IMR-90 (cell line): ENCODE data around the gene RAB31. TPM values are rescaled to one million over a fixed set of nuclear protein-coding genes. Genes with fewer than 3 reads are reported as not detected.

ENCODE experiments used
- ATAC-seq: fragments of 200-7000 bp; cut with Tn5 transposase; 2 replicates; pipeline ENCODE4 v1.9.1; 2020; ENCODE audit warnings: low read depth, mild to moderate bottlenecking, moderate library complexity
- BruUV-seq: library from RNA; stranded (reverse); fragments of 400-500 nt; replicated peaks from 2 replicates; lab custom pipeline; 2021; lab: Mats Ljungman, UMichigan
- CTCF ChIA-PET: fragments of 300-600 bp; formaldehyde crosslinking; extraction: SDS; loops from one replicate; lab custom pipeline; 2021; ENCODE audit warnings: antibody characterized with exemption; lab: Yijun Ruan, JAX
- POLR2A ChIA-PET: fragments of 300-600 bp; sonication (Branson Sonifier 250); formaldehyde crosslinking; loops from one replicate; lab custom pipeline; 2022; ENCODE audit warnings: antibody characterized with exemption; ENCODE audit not compliant: unreplicated experiment; lab: Charles Lee
- DNase-seq: peaks from one replicate; pipeline ENCODE4 v3.0.0; 2013
- H2AFZ ChIP-seq: replicated peaks from 2 replicates; pipeline ENCODE3; 2013; ENCODE audit warnings: low read length, mild to moderate bottlenecking; ENCODE audit not compliant: poor library complexity
- H2AK5ac ChIP-seq: 2 replicates; pipeline ENCODE4 v1.6.1; 2013; ENCODE audit warnings: low read depth, low read length, inconsistent platforms
- H2AK9ac ChIP-seq: replicated peaks from 2 replicates; pipeline ENCODE3; 2013; ENCODE audit warnings: mild to moderate bottlenecking, low read depth, low read length, moderate library complexity; ENCODE audit not compliant: poor library complexity
- H2BK120ac ChIP-seq: 2 replicates; pipeline ENCODE4 v1.6.1; 2013; ENCODE audit warnings: low read depth, low read length, inconsistent platforms
- H2BK15ac ChIP-seq: 3 replicates; pipeline ENCODE4 v1.6.1; 2013; ENCODE audit warnings: low read depth, low read length, inconsistent platforms
- H2BK20ac ChIP-seq: 2 replicates; pipeline ENCODE4 v1.6.1; 2013; ENCODE audit warnings: low read depth, mild to moderate bottlenecking, inconsistent platforms, low read length, moderate library complexity
- H2BK5ac ChIP-seq: 2 replicates; pipeline ENCODE4 v1.6.1; 2013; ENCODE audit warnings: mild to moderate bottlenecking, low read depth, low read length, inconsistent platforms; ENCODE audit not compliant: poor library complexity, severe bottlenecking
- H3K14ac ChIP-seq: replicated peaks from 2 replicates; pipeline ENCODE4 v1.6.1; 2013; ENCODE audit warnings: low read depth, low read length, inconsistent platforms
- H3K18ac ChIP-seq: 2 replicates; pipeline ENCODE4 v1.6.1; 2013; ENCODE audit warnings: low read depth, low read length, control low read depth
- H3K23ac ChIP-seq: 2 replicates; pipeline ENCODE4 v1.6.1; 2013; ENCODE audit warnings: low read depth, low read length, inconsistent platforms
- H3K27ac ChIP-seq: 2 replicates; pipeline ENCODE4 v1.5.1; 2013; ENCODE audit warnings: mild to moderate bottlenecking, control low read depth, low read length; ENCODE audit not compliant: insufficient read depth
- H3K27me3 ChIP-seq: 2 replicates; pipeline ENCODE4 v1.6.1; 2013; ENCODE audit warnings: low read length; ENCODE audit not compliant: control insufficient read depth, insufficient read depth
- H3K36me3 ChIP-seq: 2 replicates; pipeline ENCODE4 v1.6.1; 2013; ENCODE audit warnings: low read length, mixed read lengths; ENCODE audit not compliant: control insufficient read depth, insufficient read depth
- H3K4ac ChIP-seq: 2 replicates; pipeline ENCODE4 v1.6.1; 2013; ENCODE audit warnings: low read depth, low read length, inconsistent platforms
- H3K4me1 ChIP-seq: 2 replicates; pipeline ENCODE4 v1.6.1; 2013; ENCODE audit warnings: low read length, mixed read lengths; ENCODE audit not compliant: control insufficient read depth, insufficient read depth
- H3K4me2 ChIP-seq: 2 replicates; pipeline ENCODE4 v1.6.1; 2013; ENCODE audit warnings: low read depth, mild to moderate bottlenecking, control low read depth, low read length, moderate library complexity
- H3K4me3 ChIP-seq: 2 replicates; pipeline ENCODE4 v1.5.1; 2013; ENCODE audit warnings: low read depth, mild to moderate bottlenecking, control low read depth, low read length, moderate library complexity; ENCODE audit not compliant: insufficient read depth
- H3K56ac ChIP-seq: 2 replicates; pipeline ENCODE4 v1.6.1; 2013; ENCODE audit warnings: low read length, inconsistent platforms; ENCODE audit not compliant: insufficient read depth; ENCODE audit errors: extremely low read depth
- H3K79me1 ChIP-seq, 2 experiments: 2 replicates each; pipeline ENCODE4 v1.6.1; 2013; ENCODE audit warnings: low read length in 2 of 2, inconsistent platforms in 1 of 2, low read depth in 1 of 2
- H3K9ac ChIP-seq: 2 replicates; pipeline ENCODE4 v1.6.1; 2013; ENCODE audit warnings: low read depth, low read length, control low read depth
- H3K9me1 ChIP-seq: 2 replicates; pipeline ENCODE4 v1.6.1; 2013; ENCODE audit warnings: low read length, inconsistent platforms; ENCODE audit not compliant: insufficient read depth
- H3K9me3 ChIP-seq: 2 replicates; pipeline ENCODE4 v1.6.1; 2013; ENCODE audit warnings: low read length; ENCODE audit not compliant: control insufficient read depth, insufficient read depth
- H4K20me1 ChIP-seq: 2 replicates; pipeline ENCODE4 v1.6.1; 2013; ENCODE audit warnings: low read length, inconsistent platforms; ENCODE audit not compliant: insufficient read depth
- H4K5ac ChIP-seq: 2 replicates; pipeline ENCODE4 v1.6.1; 2013; ENCODE audit warnings: mild to moderate bottlenecking, low read depth, low read length, control low read depth
- H4K8ac ChIP-seq, 2 experiments: 2 replicates each; pipeline ENCODE4 v1.6.1; 2013; ENCODE audit warnings: low read depth in 2 of 2, low read length in 2 of 2, control low read depth in 1 of 2, inconsistent platforms in 1 of 2
- H4K91ac ChIP-seq: 2 replicates; pipeline ENCODE4 v1.6.1; 2013; ENCODE audit warnings: low read depth, low read length, inconsistent platforms; ENCODE audit not compliant: insufficient read depth
- BHLHE40 ChIP-seq: fragments of 150-350 bp; IDR thresholded peaks from 2 replicates; pipeline ENCODE4 v1.6.1; 2016; ENCODE audit warnings: mild to moderate bottlenecking, low read depth, low read length
- FOS ChIP-seq: fragments of 150-350 bp; IDR thresholded peaks from 2 replicates; pipeline ENCODE4 v1.6.1; 2016; ENCODE audit warnings: low read depth, low read length
- WGBS, 2 experiments: methylation state at CpG; one replicate each; pipeline versions ENCODE4 v1.1.5 to v1.1.7; 2013; ENCODE audit warnings: missing lambda C conversion rate in 2 of 2; ENCODE audit not compliant: insufficient read length in 1 of 2; ENCODE audit errors: extremely low coverage in 2 of 2; 5-methylcytosine and 5-hydroxymethylcytosine counted together
- dilution Hi-C: fragments of 300-500 bp; cut with HindIII; formaldehyde crosslinking; loops from one replicate; pipeline ENCODE4 v1.14.3; 2018; ENCODE audit warnings: low sequenced_read_pairs; ENCODE audit not compliant: unreplicated experiment
- in situ Hi-C: fragments of 300-500 bp; cut with MboI; formaldehyde crosslinking; loops from 3 replicates; pipeline ENCODE4 v1.14.3; 2019; ENCODE audit warnings: low sequenced_read_pairs, inconsistent platforms, mixed read lengths
- intact Hi-C: fragments of 100-400 bp; cut with micrococcal nuclease; formaldehyde crosslinking; loops from 2 replicates; pipeline ENCODE4 v1.10.0; 2022
- polyA plus RNA-seq, 3 experiments: library from polyadenylated mRNA; depleted of rRNA; stranded (reverse); fragments of >200 nt; gene quantifications; 2 replicates each; pipeline ENCODE4 v1.2.3, GENCODE V29; 2012; ENCODE audit warnings: low replicate concordance in 1 of 3
- total RNA-seq: library from RNA; depleted of rRNA; stranded (reverse); fragments of >200 nt; gene quantifications from 2 replicates; pipeline ENCODE4 v1.2.3, GENCODE V29; 2012

Gene RAB31
- total and polyA plus RNA-seq, 2 of the 4 experiments (the other 2 are of a cell fraction), result 13.8 to 26.9 TPM

DNA sequence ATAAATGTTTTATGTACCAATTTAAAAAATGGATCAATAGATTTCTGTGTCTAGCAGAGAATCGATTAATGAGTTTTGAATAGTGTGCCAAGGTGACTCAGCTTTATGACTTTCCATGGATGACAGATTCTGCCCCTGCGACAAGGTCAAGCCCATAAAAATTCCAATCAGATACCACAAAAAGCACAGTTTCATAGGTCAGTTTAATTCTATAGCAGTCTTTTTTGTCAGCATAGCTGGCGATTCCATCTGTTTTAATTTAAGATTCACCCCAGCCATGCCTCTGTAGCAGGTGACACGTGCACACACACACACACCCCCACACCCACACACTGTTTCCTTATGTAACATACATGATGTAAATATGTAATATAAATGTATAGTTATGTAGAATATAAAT, 28.9 kb downstream of the RAB31 start:
- Histone ChIP-seq H3K9ac (no peak overlapping the region), H3K27me3 (no peaks in the 10 kb centered on the region; the same call in 1 of the 2 replicates), H3K4me3 (no peak overlapping the region), H2BK15ac (no peak overlapping the region), H4K91ac (no peak overlapping the region), H3K4ac (no peak overlapping the region), H3K18ac (no peak overlapping the region), H2BK5ac (no peak overlapping the region), H3K4me1 (peaks cover 9% of the 10 kb centered on the region), H3K27ac (no peak overlapping the region), H2BK120ac (no peak overlapping the region), H2AK9ac (no peak overlapping the region), H2BK20ac (no peak overlapping the region), H3K36me3 (peaks cover 6% of the 10 kb centered on the region; the same call in 1 of the 2 replicates), H3K79me1 (peaks cover 16 to 55% of the 10 kb centered on the region in 2 experiments; a peak in 3 of 4 replicates), H4K20me1 (peaks cover 62% of the 10 kb centered on the region), H3K56ac (no peak overlapping the region), H2AK5ac (no peak overlapping the region), H3K14ac (no peak overlapping the region), H2AFZ (no peak overlapping the region), H4K8ac (no peak overlapping the region), H3K4me2 (0 out of 2 replicates have a peak overlapping the region, but pooled peaks have one; percentile 18), H3K9me3 (no peaks in the 10 kb centered on the region), H3K9me1 (peaks cover 15% of the 10 kb centered on the region), H4K5ac (no peak overlapping the region), H3K23ac (no peak overlapping the region)
- ChIA-PET CTCF (no interaction called here), POLR2A (no interaction called here)
- ATAC-seq (no peak), DNase-seq (peak; percentile 29)
- no peak for TF ChIP-seq FOS
- TF ChIP-seq BHLHE40, result peak; percentile 24; the same call in 1 of the 2 replicates
- in situ Hi-C loops, result no loop called here
- BruUV-seq, result no TSS peak
- WGBS, 2 experiments, result 24% methylated on average over 2 of the region's 4 CpGs; no CpG with 5 or more reads in 1 of the 2 experiments
- intact Hi-C loops, result no loop called here
- dilution Hi-C loops, result no loop called here
